Fibroblast of lung (primary cell): Measurements from ENCODE around the gene TAS1R3. TPM values are rescaled to one million over a fixed set of nuclear protein-coding genes. Genes with fewer than 3 reads are reported as not detected.

Source experiments
- DNase-seq, 2 donors: peaks; one replicate each; pipeline versions ENCODE4 v3.0.0 to v3.0.0-alpha.2; 2010; ENCODE audit warnings: low read depth in 2 of 2
- H2AFZ ChIP-seq: 2 replicates; pipeline ENCODE4 v1.5.1; 2012; ENCODE audit warnings: low read length, control low read depth, inconsistent platforms
- H3K27ac ChIP-seq: 2 replicates; pipeline ENCODE4 v1.5.1; 2011; ENCODE audit warnings: low read length, control low read depth; ENCODE audit not compliant: insufficient read depth
- H3K27me3 ChIP-seq: 2 replicates; pipeline ENCODE4 v1.5.1; 2011; ENCODE audit warnings: mild to moderate bottlenecking, low read length; ENCODE audit not compliant: control insufficient read depth, insufficient read depth
- H3K36me3 ChIP-seq: 2 replicates; pipeline ENCODE4 v1.5.1; 2011; ENCODE audit warnings: low read length; ENCODE audit not compliant: control insufficient read depth, insufficient read depth
- H3K4me1 ChIP-seq: 2 replicates; pipeline ENCODE4 v1.5.1; 2011; ENCODE audit warnings: low read length; ENCODE audit not compliant: control insufficient read depth, insufficient read depth; ENCODE audit errors: extremely low read depth
- H3K4me2 ChIP-seq: 2 replicates; pipeline ENCODE4 v1.5.1; 2011; ENCODE audit warnings: low read length, control low read depth; ENCODE audit not compliant: insufficient read depth; ENCODE audit errors: extremely low read depth
- H3K4me3 ChIP-seq, 4 experiments: fragments of 200-600 bp in 1 of 4; sonication (generic) in 1 of 4; replicated peaks in 1 of 4; 2 replicates each; pipeline ENCODE4 v1.5.1; 2011 to 2016; ENCODE audit warnings: low read length in 4 of 4, low read depth in 3 of 4, mild to moderate bottlenecking in 3 of 4, control low read depth in 2 of 4, inconsistent platforms in 1 of 4, mixed read lengths in 1 of 4; ENCODE audit not compliant: insufficient read depth in 1 of 4; ENCODE audit errors: control extremely low read depth in 1 of 4
- H3K79me2 ChIP-seq: 2 replicates; pipeline ENCODE4 v1.5.1; 2012; ENCODE audit warnings: mild to moderate bottlenecking, low read length, inconsistent platforms; ENCODE audit not compliant: control insufficient read depth, insufficient read depth
- H3K9ac ChIP-seq: 2 replicates; pipeline ENCODE4 v1.5.1; 2011; ENCODE audit warnings: mild to moderate bottlenecking, low read length, control low read depth; ENCODE audit not compliant: insufficient read depth
- H3K9me3 ChIP-seq: 2 replicates; pipeline ENCODE4 v1.5.1; 2012; ENCODE audit warnings: low read depth, low read length; ENCODE audit not compliant: control insufficient read depth, insufficient read depth
- H4K20me1 ChIP-seq: 2 replicates; pipeline ENCODE4 v1.5.1; 2011; ENCODE audit warnings: low read length; ENCODE audit not compliant: control insufficient read depth, insufficient read depth; ENCODE audit errors: extremely low read depth
- EZH2 ChIP-seq: IDR thresholded peaks from 2 replicates; pipeline ENCODE4 v1.5.1; 2012; ENCODE audit warnings: low read length, control low read depth, mild to moderate bottlenecking; ENCODE audit errors: missing control alignments
- polyA plus RNA-seq, 2 donors: library from polyadenylated mRNA; depleted of rRNA in 1 of 2; stranded (reverse) in 1 of 2; unstranded in 1 of 2; fragments of >200 nt; gene quantifications; 2 replicates each; pipeline ENCODE4 v1.2.1, GENCODE V29; 2011 to 2012; ENCODE audit warnings: missing spikeins in 1 of 2
- total RNA-seq: library from RNA; depleted of rRNA; stranded (reverse); fragments of >200 nt; gene quantifications from 2 replicates; pipeline ENCODE4 v1.2.1, GENCODE V29; 2014
- TF ChIP-seq, protein P1 (sequence below), 2 donors: IDR thresholded peaks in 1 of 2; conservative IDR thresholded peaks in 1 of 2; 1 replicate in 1 of 2; 2 replicates in 1 of 2; pipeline ENCODE4 v1.5.1; 2011 to 2012; ENCODE audit warnings: low read length in 2 of 2, control low read depth in 1 of 2, inconsistent platforms in 1 of 2, low read depth in 1 of 2, mild to moderate bottlenecking in 1 of 2

The TAS1R3 gene
- total and polyA plus RNA-seq, 2 donors (not counting 1 experiment from before 2014, with no cell fraction given): 0.02 to 0.17 TPM

DNA sequence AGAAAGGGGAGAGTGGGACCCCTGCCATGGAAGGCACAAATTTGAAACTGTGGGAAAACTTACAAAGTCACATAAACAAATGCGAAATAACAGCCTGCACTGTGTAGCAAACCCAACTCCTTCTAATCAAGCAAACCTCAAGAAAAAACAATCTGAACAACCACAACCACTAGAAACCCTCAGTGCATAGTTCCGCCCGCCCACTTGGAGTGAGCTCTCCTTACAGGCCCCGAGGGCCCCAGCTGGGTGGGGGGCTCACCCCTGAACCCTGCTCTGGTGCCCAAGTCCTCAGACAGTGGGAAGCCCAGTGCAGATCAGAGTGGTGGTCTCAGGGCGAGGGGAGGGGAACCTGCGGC, 28.2 kb downstream of the TAS1R3 start:
- peak overlapping the region; percentile 96 for H3K27ac ChIP-seq
- peak overlapping the region in 2 of 4 experiments; percentile 97 to 98 for H3K4me3 ChIP-seq
- H3K36me3 ChIP-seq: peaks cover 6% of the 10 kb centered on the region
- H3K9ac ChIP-seq: peak overlapping the region; percentile 92
- peak overlapping the region; percentile 87 for H3K4me2 ChIP-seq
- no peak overlapping the region for H2AFZ ChIP-seq
- H3K79me2 ChIP-seq: peaks cover 39% of the 10 kb centered on the region
- H3K27me3 ChIP-seq: no peaks in the 10 kb centered on the region
- no peaks in the 10 kb centered on the region for H3K9me3 ChIP-seq
- peaks cover 32% of the 10 kb centered on the region for H3K4me1 ChIP-seq
- TF ChIP-seq, protein P1, sequence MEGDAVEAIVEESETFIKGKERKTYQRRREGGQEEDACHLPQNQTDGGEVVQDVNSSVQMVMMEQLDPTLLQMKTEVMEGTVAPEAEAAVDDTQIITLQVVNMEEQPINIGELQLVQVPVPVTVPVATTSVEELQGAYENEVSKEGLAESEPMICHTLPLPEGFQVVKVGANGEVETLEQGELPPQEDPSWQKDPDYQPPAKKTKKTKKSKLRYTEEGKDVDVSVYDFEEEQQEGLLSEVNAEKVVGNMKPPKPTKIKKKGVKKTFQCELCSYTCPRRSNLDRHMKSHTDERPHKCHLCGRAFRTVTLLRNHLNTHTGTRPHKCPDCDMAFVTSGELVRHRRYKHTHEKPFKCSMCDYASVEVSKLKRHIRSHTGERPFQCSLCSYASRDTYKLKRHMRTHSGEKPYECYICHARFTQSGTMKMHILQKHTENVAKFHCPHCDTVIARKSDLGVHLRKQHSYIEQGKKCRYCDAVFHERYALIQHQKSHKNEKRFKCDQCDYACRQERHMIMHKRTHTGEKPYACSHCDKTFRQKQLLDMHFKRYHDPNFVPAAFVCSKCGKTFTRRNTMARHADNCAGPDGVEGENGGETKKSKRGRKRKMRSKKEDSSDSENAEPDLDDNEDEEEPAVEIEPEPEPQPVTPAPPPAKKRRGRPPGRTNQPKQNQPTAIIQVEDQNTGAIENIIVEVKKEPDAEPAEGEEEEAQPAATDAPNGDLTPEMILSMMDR (conservative IDR thresholded peaks at IDR 0.05 in 1 of 2, IDR thresholded peaks at IDR 0.05 in 1 of 2; ENCODE audit: low read depth in 1 of 2, low read length in 2 of 2): no peak
- TF ChIP-seq EZH2: no peak
- DNase-seq: peak; percentile 87 to 90
- no peaks in the 10 kb centered on the region for H4K20me1 ChIP-seq

DNA sequence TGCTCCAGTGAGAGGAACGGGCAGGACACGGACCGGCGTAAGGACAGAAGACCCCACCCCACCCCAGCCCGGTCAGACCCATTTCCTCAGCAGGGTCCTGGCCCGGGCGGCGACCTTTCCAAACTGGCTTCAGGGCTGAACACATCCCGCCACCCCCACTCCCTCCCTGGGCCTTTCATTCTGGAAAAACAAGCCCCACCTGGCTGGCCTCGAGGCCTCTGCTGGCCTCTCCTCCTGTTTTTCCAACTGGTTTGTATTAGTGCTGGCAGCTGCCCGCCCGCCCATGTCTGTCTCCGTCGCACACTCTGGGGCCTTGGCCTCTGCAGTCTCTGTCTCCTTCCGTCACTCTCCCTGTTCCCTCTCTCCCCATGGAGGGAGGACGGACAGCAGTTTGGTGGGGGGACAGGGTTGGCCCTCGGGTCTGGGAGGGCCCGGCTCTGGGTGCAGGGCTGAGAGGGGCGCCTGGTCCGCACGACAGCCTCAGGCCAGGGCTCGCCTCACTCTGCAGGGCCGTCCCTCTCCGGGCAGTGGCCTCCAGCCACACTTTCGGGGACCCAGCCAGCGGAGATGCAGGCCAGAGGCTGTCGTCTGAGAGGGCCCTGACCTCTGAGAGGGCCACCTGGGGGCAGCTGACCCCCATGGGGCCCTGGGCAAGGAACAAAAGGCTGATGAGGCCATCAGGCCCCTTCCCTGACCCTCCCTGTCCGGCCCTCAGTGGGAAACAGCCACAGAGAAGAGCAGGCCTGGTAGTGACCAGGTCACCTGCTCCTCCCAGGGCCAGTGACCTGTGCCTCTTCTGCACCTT, 28.8 kb downstream of the TAS1R3 start:
- peaks cover 33% of the 10 kb centered on the region for H3K79me2 ChIP-seq
- H3K4me2 ChIP-seq: peak overlapping the region; percentile 87
- H4K20me1 ChIP-seq: no peaks in the 10 kb centered on the region
- TF ChIP-seq, protein P1 (conservative IDR thresholded peaks at IDR 0.05 in 1 of 2, IDR thresholded peaks at IDR 0.05 in 1 of 2; ENCODE audit: low read depth in 1 of 2, low read length in 2 of 2): no peak
- TF ChIP-seq EZH2: no peak
- H3K27me3 ChIP-seq: no peaks in the 10 kb centered on the region
- H2AFZ ChIP-seq: no peak overlapping the region
- DNase-seq: peak; percentile 64 to 86
- H3K4me3 ChIP-seq: peak overlapping the region in 1 of 4 experiments; percentile 98
- peak overlapping the region; percentile 96 for H3K27ac ChIP-seq
- peaks cover 32% of the 10 kb centered on the region for H3K4me1 ChIP-seq
- H3K9ac ChIP-seq: peak overlapping the region; percentile 65
- peaks cover under 1% of the 10 kb centered on the region for H3K36me3 ChIP-seq
- H3K9me3 ChIP-seq: no peaks in the 10 kb centered on the region

DNA sequence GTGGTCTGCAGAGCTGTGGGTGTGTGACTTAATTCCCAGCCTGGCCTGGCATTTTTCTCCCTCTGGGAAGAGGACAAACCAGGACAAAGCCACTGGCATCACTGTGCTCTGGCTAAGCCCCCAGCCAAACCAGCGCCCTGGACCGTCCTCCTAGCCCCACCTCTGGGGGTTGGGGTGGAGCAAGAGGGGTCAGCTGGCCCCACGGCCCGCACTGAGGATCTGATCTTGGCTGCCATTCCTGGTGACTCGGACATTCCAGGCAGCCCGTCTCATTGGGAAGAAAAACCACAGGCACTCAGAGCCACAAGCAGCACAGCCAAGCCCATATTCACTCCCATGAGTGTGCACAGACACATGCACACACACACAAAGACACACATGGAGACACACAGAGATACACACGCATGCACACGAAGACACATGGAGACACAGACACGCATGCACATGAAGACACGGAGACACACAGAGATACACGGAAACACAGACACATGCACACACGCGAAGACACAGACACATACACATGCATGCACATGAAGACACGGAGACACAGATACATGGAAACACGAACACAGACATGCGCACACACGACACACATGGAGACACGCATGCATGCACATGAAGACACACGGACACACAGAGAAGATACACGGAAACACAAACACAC, 29.6 kb downstream of the TAS1R3 start:
- Histone ChIP-seq H3K36me3 (no peaks in the 10 kb centered on the region), H3K4me3 (peak overlapping the region in 2 of 4 experiments; percentile 5 to 98), H3K27me3 (no peaks in the 10 kb centered on the region), H3K27ac (peak overlapping the region; percentile 96), H3K79me2 (peaks cover 27% of the 10 kb centered on the region), H3K9ac (no peak overlapping the region), H2AFZ (no peak overlapping the region), H3K4me2 (peak overlapping the region; percentile 77), H3K9me3 (no peaks in the 10 kb centered on the region), H3K4me1 (peaks cover 32% of the 10 kb centered on the region), H4K20me1 (no peaks in the 10 kb centered on the region)
- TF ChIP-seq, protein P1 (conservative IDR thresholded peaks at IDR 0.05 in 1 of 2, IDR thresholded peaks at IDR 0.05 in 1 of 2; ENCODE audit: low read depth in 1 of 2, low read length in 2 of 2): no peak
- DNase-seq: peak; percentile 92 to 97
